Gastroesophageal sphincter (tissue), 4 donors: Measurements from ENCODE around the gene FAM210B. TPM values are rescaled to one million over a fixed set of nuclear protein-coding genes. Genes with fewer than 3 reads are reported as not detected.

Experiments
- ATAC-seq: fragments of 150-250 bp; one replicate; pipeline ENCODE4 v1.9.1; 2016; ENCODE audit warnings: mild to moderate bottlenecking, moderate library complexity
- H3K27ac ChIP-seq, 4 donors: fragments of 200-600 bp; sonication (generic) in 3 of 4; 1 replicate in 3 of 4; 2 replicates in 1 of 4; pipeline ENCODE4 v1.5.1; 2016 to 2019
- H3K27me3 ChIP-seq: fragments of 200-600 bp; sonication (generic); one replicate; pipeline ENCODE4 v1.5.1; 2019
- H3K36me3 ChIP-seq, 2 donors: fragments of 200-600 bp; sonication (generic); one replicate each; pipeline ENCODE4 v1.5.1; 2019; ENCODE audit warnings: control low read depth in 1 of 2
- H3K4me1 ChIP-seq, 3 donors: fragments of 200-600 bp; sonication (generic); 1 replicate in 2 of 3; 2 replicates in 1 of 3; pipeline ENCODE4 v1.5.1; 2016 to 2019; ENCODE audit warnings: control low read depth in 2 of 3
- H3K4me3 ChIP-seq, 2 donors: fragments of 200-600 bp; sonication (generic); one replicate each; pipeline ENCODE4 v1.5.1; 2019; ENCODE audit warnings: mild to moderate bottlenecking in 1 of 2, moderate library complexity in 1 of 2
- H3K9me3 ChIP-seq, 3 donors: fragments of 200-600 bp; sonication (generic); one replicate each; pipeline ENCODE4 v1.5.1; 2017 to 2019; ENCODE audit warnings: control low read depth in 2 of 3
- EP300 ChIP-seq: sonication (generic); formaldehyde crosslinking; IDR thresholded peaks from one replicate; pipeline ENCODE4 v1.6.1; 2017; ENCODE audit warnings: antibody characterized with exemption, mild to moderate bottlenecking
- POLR2A ChIP-seq, 2 donors: fragments of 450-650 bp; IDR thresholded peaks; one replicate each; pipeline ENCODE4 v1.6.1; 2017; ENCODE audit warnings: antibody characterized with exemption in 2 of 2, mild to moderate bottlenecking in 2 of 2, moderate library complexity in 1 of 2
- POLR2AphosphoS5 ChIP-seq: sonication (generic); formaldehyde crosslinking; IDR thresholded peaks from one replicate; pipeline ENCODE4 v1.6.1; 2017; ENCODE audit warnings: antibody characterized with exemption
- WGBS, 2 donors: methylation state at CpG; one replicate each; pipeline ENCODE4 v1.1.5; 2018; ENCODE audit warnings: low coverage in 1 of 2; 5-methylcytosine and 5-hydroxymethylcytosine counted together
- total RNA-seq, 4 donors: library from RNA; depleted of rRNA; stranded (reverse); fragments of >200 nt; gene quantifications; one replicate each; pipeline ENCODE4 v1.1.0, GENCODE V29; 2016
- TF ChIP-seq, protein P1 (sequence below), 4 experiments: fragments of 200-600 bp in 2 of 4; fragments of 450-650 bp in 2 of 4; sonication (generic) in 1 of 4; IDR thresholded peaks; one replicate each; pipeline ENCODE4 v1.5.1; 2017 to 2019; ENCODE audit warnings: antibody characterized with exemption in 4 of 4, mild to moderate bottlenecking in 2 of 4, moderate library complexity in 2 of 4

FAM210B gene
- total RNA-seq, 4 donors from 2014 or later: 57.4 to 79.9 (median 59.3) TPM

DNA sequence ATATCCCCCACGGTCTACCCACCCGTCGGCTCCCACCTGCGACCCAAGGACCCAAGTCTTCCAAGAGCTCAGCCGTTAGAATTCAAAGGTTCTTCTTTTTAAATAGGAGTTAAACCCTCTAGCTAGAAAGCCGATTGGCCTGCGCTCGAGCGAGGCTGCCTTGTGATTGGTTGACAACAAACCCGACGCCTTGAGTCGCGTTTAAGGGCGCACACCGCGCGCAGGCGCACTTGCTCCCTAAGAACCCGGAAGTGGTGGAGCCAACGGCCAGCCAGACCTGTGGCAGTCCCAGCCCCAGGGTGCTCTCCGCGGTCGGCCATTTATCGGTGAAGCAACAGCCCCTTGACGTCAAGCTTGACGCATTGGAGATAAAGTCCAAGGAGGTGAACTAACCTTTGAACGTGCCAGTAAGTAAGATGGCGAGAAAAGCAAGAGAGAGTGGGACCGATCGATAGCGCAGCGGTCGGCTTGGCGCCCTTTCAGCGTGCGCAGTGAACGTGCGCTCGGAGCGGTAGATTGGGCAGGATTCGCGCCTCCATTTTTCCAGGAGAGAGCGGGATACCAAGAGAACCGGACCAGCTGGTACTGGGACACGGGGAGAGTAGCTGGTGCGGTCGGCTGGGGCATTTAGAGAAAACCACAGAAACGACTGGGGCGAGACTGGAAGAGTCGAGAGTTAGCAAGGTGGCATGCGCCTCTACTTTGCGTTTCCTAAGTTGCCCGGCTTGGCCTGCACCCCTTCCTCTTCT is 33.5 kb downstream of the FAM210B start, which contains the start of the genes AURKA and CSTF1:
Gene AURKA, minus strand, starts transcription at position 84 of the 749 bp plus-strand sequence. CDS start 4,018 bp downstream, outside the sequence.
Gene CSTF1, plus strand, starts transcription at position 514 of the 749 bp plus-strand sequence. CDS start 2,908 bp downstream, outside the sequence.
- peak in 1 of 2 donors; percentile 6 for TF ChIP-seq POLR2A (IDR thresholded peaks at IDR 0.05)
- peak; percentile 97 for TF ChIP-seq POLR2AphosphoS5
- TF ChIP-seq, protein P1, sequence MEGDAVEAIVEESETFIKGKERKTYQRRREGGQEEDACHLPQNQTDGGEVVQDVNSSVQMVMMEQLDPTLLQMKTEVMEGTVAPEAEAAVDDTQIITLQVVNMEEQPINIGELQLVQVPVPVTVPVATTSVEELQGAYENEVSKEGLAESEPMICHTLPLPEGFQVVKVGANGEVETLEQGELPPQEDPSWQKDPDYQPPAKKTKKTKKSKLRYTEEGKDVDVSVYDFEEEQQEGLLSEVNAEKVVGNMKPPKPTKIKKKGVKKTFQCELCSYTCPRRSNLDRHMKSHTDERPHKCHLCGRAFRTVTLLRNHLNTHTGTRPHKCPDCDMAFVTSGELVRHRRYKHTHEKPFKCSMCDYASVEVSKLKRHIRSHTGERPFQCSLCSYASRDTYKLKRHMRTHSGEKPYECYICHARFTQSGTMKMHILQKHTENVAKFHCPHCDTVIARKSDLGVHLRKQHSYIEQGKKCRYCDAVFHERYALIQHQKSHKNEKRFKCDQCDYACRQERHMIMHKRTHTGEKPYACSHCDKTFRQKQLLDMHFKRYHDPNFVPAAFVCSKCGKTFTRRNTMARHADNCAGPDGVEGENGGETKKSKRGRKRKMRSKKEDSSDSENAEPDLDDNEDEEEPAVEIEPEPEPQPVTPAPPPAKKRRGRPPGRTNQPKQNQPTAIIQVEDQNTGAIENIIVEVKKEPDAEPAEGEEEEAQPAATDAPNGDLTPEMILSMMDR (IDR thresholded peaks at IDR 0.05): no peak
- peak; percentile 55 for TF ChIP-seq EP300
- WGBS, 2 donors: 0% methylated on average over 2 to 3 of the region's 53 CpGs
- Histone ChIP-seq H3K27ac (peak within 1 kb of the TSS; percentile 88 to 93 (median 90)), H3K9me3 (no peaks in the 10 kb centered on the region), H3K27me3 (no peaks in the 10 kb centered on the region), H3K4me1 (peaks cover 3 to 35% (median 20%) of the 10 kb centered on the region in 3 donors), H3K36me3 (peaks cover 5 to 23% of the 10 kb centered on the region in 2 donors), H3K4me3 (peak within 1 kb of the TSS; percentile 86 to 93)
- peak; percentile 98 for ATAC-seq

DNA sequence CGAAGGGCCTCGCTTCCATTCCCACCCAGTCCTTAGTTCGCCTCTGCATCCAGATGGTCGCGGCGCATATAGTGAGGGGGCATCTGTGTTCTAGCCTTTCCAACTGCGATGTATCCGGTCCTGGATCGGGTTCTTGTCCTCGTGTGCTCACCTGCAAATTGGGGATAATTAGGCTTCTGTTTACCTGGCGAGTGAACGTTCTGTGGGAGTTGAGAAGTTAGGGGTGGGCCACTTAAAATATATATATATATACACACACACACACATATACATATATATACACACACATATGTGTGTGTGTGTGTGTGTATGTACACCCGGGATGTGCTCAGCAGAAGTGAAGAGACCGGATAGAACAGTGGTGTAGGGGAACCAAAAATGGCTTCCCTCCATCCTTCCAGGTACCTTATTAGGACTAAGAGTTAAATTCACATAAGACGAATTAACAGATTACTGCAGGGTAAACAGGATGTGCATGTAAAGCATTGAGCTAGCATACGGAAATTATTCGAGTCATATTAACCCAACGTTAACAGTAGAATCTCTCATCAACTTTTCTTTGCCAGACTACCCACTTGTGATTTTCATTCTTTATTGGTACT is 34.2 kb downstream of the FAM210B start:
- H3K4me3 ChIP-seq: peak overlapping the region; percentile 86 to 93
- ATAC-seq: no peak
- H3K4me1 ChIP-seq: peaks cover 3 to 35% (median 20%) of the 10 kb centered on the region in 3 donors
- TF ChIP-seq POLR2A (IDR thresholded peaks at IDR 0.05) (no peak), EP300 (no peak), POLR2AphosphoS5 (no peak)
- TF ChIP-seq, protein P1 (IDR thresholded peaks at IDR 0.05): no peak
- H3K9me3 ChIP-seq: no peaks in the 10 kb centered on the region
- H3K36me3 ChIP-seq: peaks cover 11 to 30% of the 10 kb centered on the region in 2 donors
- WGBS, 2 donors: 0% methylated on average over 5 to 12 of the region's 18 CpGs
- no peaks in the 10 kb centered on the region for H3K27me3 ChIP-seq
- peak overlapping the region; percentile 88 to 93 (median 90) for H3K27ac ChIP-seq

DNA sequence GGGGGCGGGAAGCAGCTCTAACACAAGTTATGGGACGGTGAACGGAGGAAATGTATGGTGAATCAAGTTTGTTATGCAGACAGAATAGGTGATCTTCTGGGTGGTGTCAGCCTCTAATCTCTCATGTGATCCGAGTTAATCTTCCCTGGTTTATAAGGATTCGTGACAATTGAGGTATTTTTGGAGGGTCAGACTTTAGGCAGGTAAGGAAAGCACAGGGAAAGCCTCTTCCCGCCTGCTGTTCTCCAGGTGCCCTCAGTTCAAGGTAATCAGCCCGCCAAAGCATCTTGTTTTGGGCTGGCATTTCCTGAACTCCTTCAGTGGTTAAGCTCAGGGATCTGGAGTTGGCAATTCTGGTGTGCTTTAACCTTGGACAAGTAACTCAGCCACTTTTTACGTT is 34.9 kb downstream of the FAM210B start:
- Histone ChIP-seq H3K9me3 (no peaks in the 10 kb centered on the region), H3K27me3 (no peaks in the 10 kb centered on the region), H3K27ac (peak overlapping the region in 1 of 4 donors; percentile 23), H3K36me3 (peaks cover 15 to 37% of the 10 kb centered on the region in 2 donors), H3K4me1 (peaks cover 3 to 35% (median 20%) of the 10 kb centered on the region in 3 donors), H3K4me3 (peak overlapping the region; percentile 86 to 93)
- no peak for ATAC-seq
- TF ChIP-seq POLR2AphosphoS5 (no peak), POLR2A (IDR thresholded peaks at IDR 0.05) (no peak), EP300 (no peak)
- TF ChIP-seq, protein P1 (IDR thresholded peaks at IDR 0.05): no peak
- 65 to 68% methylated on average over 6 to 8 of the region's 8 CpGs for WGBS, 2 donors

DNA sequence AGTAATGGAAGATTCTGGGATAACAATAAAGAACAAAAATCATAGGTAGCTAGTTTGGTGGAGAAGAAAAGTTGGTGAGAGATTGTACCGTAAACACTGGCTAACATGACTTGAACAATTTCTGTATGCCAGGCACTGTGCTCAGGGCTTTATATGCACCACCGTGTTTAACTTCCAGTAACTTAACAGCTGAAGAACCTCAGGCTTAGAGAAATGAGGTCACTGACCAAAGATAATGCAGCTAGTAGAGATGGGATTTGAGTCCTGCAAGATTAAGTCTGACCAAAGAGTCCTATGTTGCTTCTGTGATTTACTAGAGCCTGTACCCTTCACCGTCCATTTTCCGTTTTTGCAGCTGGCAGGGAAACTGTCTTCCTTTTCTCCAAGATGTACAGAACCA is 36.4 kb downstream of the FAM210B start:
- Histone ChIP-seq H3K4me1 (peaks cover 3 to 44% (median 20%) of the 10 kb centered on the region in 3 donors), H3K9me3 (no peaks in the 10 kb centered on the region), H3K36me3 (peaks cover 22 to 51% of the 10 kb centered on the region in 2 donors), H3K4me3 (no peak overlapping the region), H3K27me3 (no peaks in the 10 kb centered on the region), H3K27ac (no peak overlapping the region)
- TF ChIP-seq, protein P1 (IDR thresholded peaks at IDR 0.05): no peak
- TF ChIP-seq POLR2AphosphoS5 (no peak), POLR2A (IDR thresholded peaks at IDR 0.05) (no peak), EP300 (no peak)
- ATAC-seq: no peak
- WGBS, 2 donors: 72 to 78% methylated on average over 4 of the region's 4 CpGs
